ENCODE results near the gene PML. TPM values are rescaled to one million over a fixed set of nuclear protein-coding genes. Genes with fewer than 3 reads are reported as not detected.
A peak's percentile ranks its signal among the peaks of the same experiment; 100 is the strongest.

Gene PML
- total RNA-seq, 2 donors from 2014 or later: 26.5 to 28.9 TPM

- no peaks in the 10 kb centered on the region for H3K27me3 ChIP-seq (ENCODE audit: control insufficient read depth, insufficient read depth, low read length, poor library complexity, severe bottlenecking)
- WGBS, 2 experiments (ENCODE audit: insufficient coverage in 1 of 2, insufficient read length in 1 of 2): 92 to 95% methylated on average over 2 to 3 of the region's 3 CpGs
- peaks cover 26% of the 10 kb centered on the region for H3K36me3 ChIP-seq (ENCODE audit: control insufficient read depth, insufficient read depth, low read length)
- no peak overlapping the region for H3K27ac ChIP-seq (ENCODE audit: low read depth, low read length)
- Mint-ChIP-seq H3K9me3 (no peaks in the 10 kb centered on the region), H3K27ac (no peak overlapping the region), H3K4me3 (no peak overlapping the region), H3K4me1 (no peaks in the 10 kb centered on the region), H3K27me3 (ENCODE audit: insufficient read depth) (no peaks in the 10 kb centered on the region), H3K36me3 (ENCODE audit: low read depth) (peaks cover 9% of the 10 kb centered on the region)
- no peaks in the 10 kb centered on the region for H3K4me1 ChIP-seq (ENCODE audit: control insufficient read depth, insufficient read depth, low read length)
- no peaks in the 10 kb centered on the region for H3K9me3 ChIP-seq (ENCODE audit: control insufficient read depth, low read length)
- no peak overlapping the region for H3K9ac ChIP-seq (ENCODE audit: extremely low read depth, low read length, poor library complexity, severe bottlenecking)
- DNase-seq: no peak
- no peak overlapping the region for H3K4me3 ChIP-seq (ENCODE audit: low read length)
- TF ChIP-seq CTCF (conservative IDR thresholded peaks at IDR 0.05): no peak
Observed at GRCh38 chr15:74028646-74029045, 34.1 kb downstream of the PML start.

- H3K36me3 Mint-ChIP-seq (ENCODE audit: low read depth): peaks cover 10% of the 10 kb centered on the region
- Histone ChIP-seq H3K4me3 (ENCODE audit: low read length) (no peak overlapping the region), H3K36me3 (ENCODE audit: control insufficient read depth, insufficient read depth, low read length) (peaks cover 16% of the 10 kb centered on the region), H3K27ac (ENCODE audit: low read depth, low read length) (no peak overlapping the region), H3K9me3 (ENCODE audit: control insufficient read depth, low read length) (no peaks in the 10 kb centered on the region), H3K4me1 (ENCODE audit: control insufficient read depth, insufficient read depth, low read length) (no peaks in the 10 kb centered on the region), H3K27me3 (ENCODE audit: control insufficient read depth, insufficient read depth, low read length, poor library complexity, severe bottlenecking) (no peaks in the 10 kb centered on the region), H3K9ac (ENCODE audit: extremely low read depth, low read length, poor library complexity, severe bottlenecking) (no peak overlapping the region)
- no peaks in the 10 kb centered on the region for H3K27me3 Mint-ChIP-seq (ENCODE audit: insufficient read depth)
- no peak for DNase-seq
- no peak overlapping the region for H3K27ac Mint-ChIP-seq
- peaks cover 6% of the 10 kb centered on the region for H3K4me1 Mint-ChIP-seq
- TF ChIP-seq CTCF (conservative IDR thresholded peaks at IDR 0.05): no peak
- H3K9me3 Mint-ChIP-seq: no peaks in the 10 kb centered on the region
- H3K4me3 Mint-ChIP-seq: no peak overlapping the region
- 95 to 100% methylated on average over 3 to 6 of the region's 6 CpGs for WGBS, 2 experiments (ENCODE audit: insufficient coverage in 1 of 2, insufficient read length in 1 of 2)
Observed at GRCh38 chr15:74032046-74032445, 37.5 kb downstream of the PML start.

- Mint-ChIP-seq H3K4me1 (peaks cover 6% of the 10 kb centered on the region), H3K27me3 (ENCODE audit: insufficient read depth) (no peaks in the 10 kb centered on the region), H3K27ac (no peak overlapping the region), H3K9me3 (no peaks in the 10 kb centered on the region), H3K36me3 (ENCODE audit: low read depth) (peaks cover 10% of the 10 kb centered on the region), H3K4me3 (no peak overlapping the region)
- TF ChIP-seq CTCF (conservative IDR thresholded peaks at IDR 0.05): no peak
- H3K9me3 ChIP-seq (ENCODE audit: control insufficient read depth, low read length): no peaks in the 10 kb centered on the region
- no peak overlapping the region for H3K9ac ChIP-seq (ENCODE audit: extremely low read depth, low read length, poor library complexity, severe bottlenecking)
- peak; percentile 22 for DNase-seq
- H3K4me1 ChIP-seq (ENCODE audit: control insufficient read depth, insufficient read depth, low read length): no peaks in the 10 kb centered on the region
- peaks cover 16% of the 10 kb centered on the region for H3K36me3 ChIP-seq (ENCODE audit: control insufficient read depth, insufficient read depth, low read length)
- H3K27me3 ChIP-seq (ENCODE audit: control insufficient read depth, insufficient read depth, low read length, poor library complexity, severe bottlenecking): no peaks in the 10 kb centered on the region
- 93 to 95% methylated on average over 11 to 16 of the region's 16 CpGs for WGBS, 2 experiments (ENCODE audit: insufficient coverage in 1 of 2, insufficient read length in 1 of 2)
- no peak overlapping the region for H3K27ac ChIP-seq (ENCODE audit: low read depth, low read length)
- H3K4me3 ChIP-seq (ENCODE audit: low read length): no peak overlapping the region
Observed at GRCh38 chr15:74032606-74033561, 38.4 kb downstream of the PML start.
